ENCODE measurements around the gene MCRIP1.

The MCRIP1 gene

DNA sequence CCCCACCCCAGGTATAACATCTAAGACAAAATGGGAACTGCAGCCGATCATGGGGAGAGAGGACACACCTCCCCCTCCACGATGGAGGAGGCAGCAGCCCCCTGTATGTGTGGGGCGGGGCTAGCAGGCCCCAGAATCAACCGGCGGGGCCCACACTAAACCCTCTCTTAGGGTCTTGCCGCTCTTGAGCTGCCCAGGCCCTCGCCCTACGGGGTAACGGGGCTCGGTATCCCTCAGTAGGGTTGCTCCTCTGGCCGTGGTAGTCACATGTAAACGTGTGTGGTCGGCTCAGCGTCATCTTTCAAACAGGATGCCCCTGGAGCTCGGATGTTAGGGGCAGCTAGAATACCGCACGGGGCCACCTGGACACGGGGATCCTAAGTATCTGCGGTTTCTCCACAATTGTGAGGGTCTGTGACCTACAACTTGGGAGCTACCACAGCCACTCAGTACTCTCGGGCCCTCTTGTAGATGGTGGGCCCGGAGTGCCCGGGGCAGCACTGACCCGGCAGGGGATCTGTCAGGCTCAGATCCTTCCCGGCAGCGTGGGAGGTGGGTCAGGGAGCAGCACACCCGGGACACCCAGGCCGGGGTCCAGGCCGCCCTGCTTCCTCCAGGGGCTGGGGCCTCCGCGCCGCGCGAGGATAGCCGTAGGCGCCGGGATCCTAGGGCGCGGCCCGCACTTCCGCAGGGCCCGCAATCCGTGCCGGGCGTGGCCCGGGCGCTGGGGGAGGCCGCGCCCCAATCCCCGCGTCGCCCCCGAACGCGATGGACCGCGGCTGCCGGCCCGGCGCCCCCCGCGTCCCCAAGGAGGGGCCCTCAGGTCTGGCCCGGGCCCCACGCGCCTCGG is 37.3 kb upstream of the MCRIP1 start:
- Histone ChIP-seq H2AFZ (ENCODE audit: low read depth, low read length, severe bottlenecking) (no peak overlapping the region), H3K36me3 (ENCODE audit: low read length) (0 out of 2 replicates have a peak, but pooled peaks cover 4% of the 10 kb centered on the region)

DNA sequence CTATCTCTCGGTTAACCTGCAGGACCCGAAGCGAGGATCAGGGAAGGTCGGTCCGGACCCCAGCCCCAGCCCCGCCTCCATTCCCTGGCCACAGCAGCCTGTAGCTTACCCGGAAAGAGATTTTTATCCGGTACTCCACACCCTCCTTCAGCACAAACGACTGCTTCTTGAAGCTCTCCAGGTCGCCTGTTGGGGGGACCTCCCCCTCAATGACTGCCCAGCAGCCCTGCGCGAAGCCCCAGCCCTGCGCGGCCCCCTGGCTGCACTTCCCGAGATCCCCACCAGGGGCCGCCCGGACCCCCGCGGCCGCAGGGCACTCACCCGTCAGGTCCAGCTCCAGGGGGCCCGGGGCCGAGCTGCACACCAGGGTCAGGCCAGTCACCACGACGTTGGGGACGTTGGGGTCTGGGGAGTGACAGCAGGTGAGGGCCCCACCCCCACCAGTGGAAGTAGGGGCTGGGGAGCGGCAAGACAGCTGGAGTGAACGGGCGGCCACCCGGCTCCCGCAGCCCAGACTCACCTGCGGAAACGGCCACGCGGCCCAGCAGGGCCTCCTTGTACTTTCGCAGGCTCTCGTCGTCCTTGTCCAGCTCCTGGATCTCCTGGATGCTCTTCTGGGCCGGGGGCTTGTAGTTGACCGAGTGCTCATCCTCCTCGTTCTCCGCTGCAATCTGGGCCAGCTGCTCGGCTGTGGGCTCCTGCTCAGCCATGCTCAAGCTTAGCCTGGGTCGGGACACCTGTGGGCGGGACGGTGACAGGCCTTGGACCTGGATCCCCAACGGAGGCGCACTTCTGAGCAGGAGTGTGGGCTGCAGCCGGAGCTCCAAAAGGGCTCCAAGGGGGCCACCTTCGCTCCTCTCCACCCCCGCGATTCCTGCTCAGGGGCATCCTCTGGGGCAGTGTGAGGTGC is 36.4 kb upstream of the MCRIP1 start:
- H3K4me3 ChIP-seq (ENCODE audit: insufficient read depth, low read length, poor library complexity, severe bottlenecking), result peak overlapping the region; percentile 64
- H3K9me2 ChIP-seq (replicated peaks; ENCODE audit: insufficient read depth, low read length), result no peaks in the 10 kb centered on the region
- peak overlapping the region; percentile 89 for H3K4me2 ChIP-seq (ENCODE audit: low read depth, low read length, poor library complexity, severe bottlenecking)
- H4K20me1 ChIP-seq (ENCODE audit: low read depth, low read length), result no peaks in the 10 kb centered on the region; the same call in 1 of the 2 replicates
- peak overlapping the region; percentile 87 for H3K27ac ChIP-seq (ENCODE audit: low read depth, low read length)
- peak overlapping the region; percentile 93 for H3K9ac ChIP-seq (ENCODE audit: low read length)
- peaks cover 58% of the 10 kb centered on the region for H3F3A ChIP-seq (ENCODE audit: insufficient read depth)
- H3K9me3 ChIP-seq (ENCODE audit: insufficient read depth, low read length), result no peaks in the 10 kb centered on the region
- TF ChIP-seq EZH2phosphoT487 (conservative IDR thresholded peaks at IDR 0.05; ENCODE audit: low read length), result no peak
- TF ChIP-seq, protein P1, sequence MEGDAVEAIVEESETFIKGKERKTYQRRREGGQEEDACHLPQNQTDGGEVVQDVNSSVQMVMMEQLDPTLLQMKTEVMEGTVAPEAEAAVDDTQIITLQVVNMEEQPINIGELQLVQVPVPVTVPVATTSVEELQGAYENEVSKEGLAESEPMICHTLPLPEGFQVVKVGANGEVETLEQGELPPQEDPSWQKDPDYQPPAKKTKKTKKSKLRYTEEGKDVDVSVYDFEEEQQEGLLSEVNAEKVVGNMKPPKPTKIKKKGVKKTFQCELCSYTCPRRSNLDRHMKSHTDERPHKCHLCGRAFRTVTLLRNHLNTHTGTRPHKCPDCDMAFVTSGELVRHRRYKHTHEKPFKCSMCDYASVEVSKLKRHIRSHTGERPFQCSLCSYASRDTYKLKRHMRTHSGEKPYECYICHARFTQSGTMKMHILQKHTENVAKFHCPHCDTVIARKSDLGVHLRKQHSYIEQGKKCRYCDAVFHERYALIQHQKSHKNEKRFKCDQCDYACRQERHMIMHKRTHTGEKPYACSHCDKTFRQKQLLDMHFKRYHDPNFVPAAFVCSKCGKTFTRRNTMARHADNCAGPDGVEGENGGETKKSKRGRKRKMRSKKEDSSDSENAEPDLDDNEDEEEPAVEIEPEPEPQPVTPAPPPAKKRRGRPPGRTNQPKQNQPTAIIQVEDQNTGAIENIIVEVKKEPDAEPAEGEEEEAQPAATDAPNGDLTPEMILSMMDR (IDR thresholded peaks at IDR 0.05; ENCODE audit: insufficient read depth, low read length, poor library complexity, severe bottlenecking), result peak; percentile 93
- no peak overlapping the region for H2AFZ ChIP-seq (ENCODE audit: low read depth, low read length, severe bottlenecking)
- 0 out of 2 replicates have a peak, but pooled peaks cover 4% of the 10 kb centered on the region for H3K36me3 ChIP-seq (ENCODE audit: low read length)
- H3K27me3 ChIP-seq (ENCODE audit: low read length), result no peaks in the 10 kb centered on the region
- H3K79me2 ChIP-seq (ENCODE audit: insufficient read depth, low read length), result peaks cover 21% of the 10 kb centered on the region

More for the DNA sequence above, 37.3 kb upstream of the MCRIP1 start:
- Histone ChIP-seq H4K20me1 (ENCODE audit: low read depth, low read length) (no peaks in the 10 kb centered on the region; the same call in 1 of the 2 replicates), H3F3A (ENCODE audit: insufficient read depth) (peaks cover 62% of the 10 kb centered on the region), H3K79me2 (ENCODE audit: insufficient read depth, low read length) (peaks cover 21% of the 10 kb centered on the region), H3K4me2 (ENCODE audit: low read depth, low read length, poor library complexity, severe bottlenecking) (peak overlapping the region; percentile 89), H3K9me2 (replicated peaks; ENCODE audit: insufficient read depth, low read length) (no peaks in the 10 kb centered on the region), H3K27ac (ENCODE audit: low read depth, low read length) (peak overlapping the region; percentile 87), H3K27me3 (ENCODE audit: low read length) (no peaks in the 10 kb centered on the region), H3K9me3 (ENCODE audit: insufficient read depth, low read length) (no peaks in the 10 kb centered on the region), H3K4me3 (ENCODE audit: insufficient read depth, low read length, poor library complexity, severe bottlenecking) (peak overlapping the region; percentile 64), H3K9ac (ENCODE audit: low read length) (peak overlapping the region; percentile 93)
- TF ChIP-seq, protein P1 (IDR thresholded peaks at IDR 0.05; ENCODE audit: insufficient read depth, low read length, poor library complexity, severe bottlenecking), result no peak
- TF ChIP-seq EZH2phosphoT487 (conservative IDR thresholded peaks at IDR 0.05; ENCODE audit: low read length), result no peak

DNA sequence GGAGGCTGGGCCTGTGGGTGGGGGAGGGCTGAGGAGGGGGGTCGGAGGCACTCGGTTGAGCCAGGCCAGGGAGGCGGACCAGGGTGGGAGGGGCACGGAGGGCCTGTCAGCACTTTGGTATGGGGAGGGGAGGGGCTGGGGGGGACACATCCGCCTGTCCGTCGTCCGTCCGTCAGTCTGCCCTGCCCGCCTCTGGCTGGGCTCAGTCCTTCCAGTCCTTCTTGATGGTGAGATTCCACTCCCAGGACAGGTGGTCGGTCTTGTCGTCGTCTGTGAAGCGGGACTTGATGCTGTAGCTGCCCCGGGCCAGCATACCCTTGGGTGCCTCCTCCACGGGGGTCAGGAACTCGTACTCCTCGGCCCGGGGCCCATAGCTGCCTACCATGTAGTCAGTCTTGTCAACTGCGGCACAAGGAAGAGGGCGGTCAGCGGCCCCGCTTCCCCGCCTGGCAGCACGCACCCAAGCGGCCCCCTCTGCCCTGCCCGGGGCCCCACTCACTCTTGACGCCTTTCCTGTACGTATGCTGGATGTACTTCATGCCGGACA is 35.7 kb upstream of the MCRIP1 start:
- Histone ChIP-seq H3F3A (ENCODE audit: insufficient read depth) (peaks cover 51% of the 10 kb centered on the region), H3K4me3 (ENCODE audit: insufficient read depth, low read length, poor library complexity, severe bottlenecking) (no peak overlapping the region), H3K4me2 (ENCODE audit: low read depth, low read length, poor library complexity, severe bottlenecking) (peak overlapping the region; percentile 89)

More for the DNA sequence above, 35.7 kb upstream of the MCRIP1 start:
- no peaks in the 10 kb centered on the region for H3K27me3 ChIP-seq (ENCODE audit: low read length)
- peak overlapping the region; percentile 93; the same call in 1 of the 2 replicates for H3K9ac ChIP-seq (ENCODE audit: low read length)
- peaks cover 21% of the 10 kb centered on the region for H3K79me2 ChIP-seq (ENCODE audit: insufficient read depth, low read length)
- H4K20me1 ChIP-seq (ENCODE audit: low read depth, low read length), result no peaks in the 10 kb centered on the region; the same call in 1 of the 2 replicates
- H3K9me2 ChIP-seq (replicated peaks; ENCODE audit: insufficient read depth, low read length), result no peaks in the 10 kb centered on the region
- no peak for TF ChIP-seq EZH2phosphoT487 (conservative IDR thresholded peaks at IDR 0.05; ENCODE audit: low read length)
- TF ChIP-seq, protein P1 (IDR thresholded peaks at IDR 0.05; ENCODE audit: insufficient read depth, low read length, poor library complexity, severe bottlenecking), result no peak
- no peak overlapping the region for H2AFZ ChIP-seq (ENCODE audit: low read depth, low read length, severe bottlenecking)
- peak overlapping the region; percentile 87; the same call in 1 of the 2 replicates for H3K27ac ChIP-seq (ENCODE audit: low read depth, low read length)
- 0 out of 2 replicates have a peak, but pooled peaks cover 4% of the 10 kb centered on the region for H3K36me3 ChIP-seq (ENCODE audit: low read length)
- no peaks in the 10 kb centered on the region for H3K9me3 ChIP-seq (ENCODE audit: insufficient read depth, low read length)

Measured in SU-DHL-6 (cell line).